IMR-90 (cell line): ENCODE measurements around the gene TOR1A. TPM values are rescaled to one million over a fixed set of nuclear protein-coding genes. Genes with fewer than 3 reads are reported as not detected.

Experiments used
- ATAC-seq: fragments of 200-7000 bp; cut with Tn5 transposase; 2 replicates; pipeline ENCODE4 v1.9.1; 2020; ENCODE audit warnings: low read depth, mild to moderate bottlenecking, moderate library complexity
- BruUV-seq: library from RNA; stranded (reverse); fragments of 400-500 nt; replicated peaks from 2 replicates; lab custom pipeline; 2021; lab: Mats Ljungman, UMichigan
- CTCF ChIA-PET: fragments of 300-600 bp; formaldehyde crosslinking; extraction: SDS; loops from one replicate; lab custom pipeline; 2021; ENCODE audit warnings: antibody characterized with exemption; lab: Yijun Ruan, JAX
- POLR2A ChIA-PET: fragments of 300-600 bp; sonication (Branson Sonifier 250); formaldehyde crosslinking; loops from one replicate; lab custom pipeline; 2022; ENCODE audit warnings: antibody characterized with exemption; ENCODE audit not compliant: unreplicated experiment; lab: Charles Lee
- DNase-seq: peaks from one replicate; pipeline ENCODE4 v3.0.0; 2013
- H2AFZ ChIP-seq: replicated peaks from 2 replicates; pipeline ENCODE3; 2013; ENCODE audit warnings: low read length, mild to moderate bottlenecking; ENCODE audit not compliant: poor library complexity
- H2AK5ac ChIP-seq: 2 replicates; pipeline ENCODE4 v1.6.1; 2013; ENCODE audit warnings: low read depth, low read length, inconsistent platforms
- H2AK9ac ChIP-seq: replicated peaks from 2 replicates; pipeline ENCODE3; 2013; ENCODE audit warnings: mild to moderate bottlenecking, low read depth, low read length, moderate library complexity; ENCODE audit not compliant: poor library complexity
- H2BK120ac ChIP-seq: 2 replicates; pipeline ENCODE4 v1.6.1; 2013; ENCODE audit warnings: low read depth, low read length, inconsistent platforms
- H2BK15ac ChIP-seq: 3 replicates; pipeline ENCODE4 v1.6.1; 2013; ENCODE audit warnings: low read depth, low read length, inconsistent platforms
- H2BK20ac ChIP-seq: 2 replicates; pipeline ENCODE4 v1.6.1; 2013; ENCODE audit warnings: low read depth, mild to moderate bottlenecking, inconsistent platforms, low read length, moderate library complexity
- H2BK5ac ChIP-seq: 2 replicates; pipeline ENCODE4 v1.6.1; 2013; ENCODE audit warnings: mild to moderate bottlenecking, low read depth, low read length, inconsistent platforms; ENCODE audit not compliant: poor library complexity, severe bottlenecking
- H3K14ac ChIP-seq: replicated peaks from 2 replicates; pipeline ENCODE4 v1.6.1; 2013; ENCODE audit warnings: low read depth, low read length, inconsistent platforms
- H3K18ac ChIP-seq: 2 replicates; pipeline ENCODE4 v1.6.1; 2013; ENCODE audit warnings: low read depth, low read length, control low read depth
- H3K23ac ChIP-seq: 2 replicates; pipeline ENCODE4 v1.6.1; 2013; ENCODE audit warnings: low read depth, low read length, inconsistent platforms
- H3K27ac ChIP-seq: 2 replicates; pipeline ENCODE4 v1.5.1; 2013; ENCODE audit warnings: mild to moderate bottlenecking, control low read depth, low read length; ENCODE audit not compliant: insufficient read depth
- H3K27me3 ChIP-seq: 2 replicates; pipeline ENCODE4 v1.6.1; 2013; ENCODE audit warnings: low read length; ENCODE audit not compliant: control insufficient read depth, insufficient read depth
- H3K36me3 ChIP-seq: 2 replicates; pipeline ENCODE4 v1.6.1; 2013; ENCODE audit warnings: low read length, mixed read lengths; ENCODE audit not compliant: control insufficient read depth, insufficient read depth
- H3K4ac ChIP-seq: 2 replicates; pipeline ENCODE4 v1.6.1; 2013; ENCODE audit warnings: low read depth, low read length, inconsistent platforms
- H3K4me1 ChIP-seq: 2 replicates; pipeline ENCODE4 v1.6.1; 2013; ENCODE audit warnings: low read length, mixed read lengths; ENCODE audit not compliant: control insufficient read depth, insufficient read depth
- H3K4me2 ChIP-seq: 2 replicates; pipeline ENCODE4 v1.6.1; 2013; ENCODE audit warnings: low read depth, mild to moderate bottlenecking, control low read depth, low read length, moderate library complexity
- H3K4me3 ChIP-seq: 2 replicates; pipeline ENCODE4 v1.5.1; 2013; ENCODE audit warnings: low read depth, mild to moderate bottlenecking, control low read depth, low read length, moderate library complexity; ENCODE audit not compliant: insufficient read depth
- H3K56ac ChIP-seq: 2 replicates; pipeline ENCODE4 v1.6.1; 2013; ENCODE audit warnings: low read length, inconsistent platforms; ENCODE audit not compliant: insufficient read depth; ENCODE audit errors: extremely low read depth
- H3K79me1 ChIP-seq, 2 experiments: 2 replicates each; pipeline ENCODE4 v1.6.1; 2013; ENCODE audit warnings: low read length in 2 of 2, inconsistent platforms in 1 of 2, low read depth in 1 of 2
- H3K9ac ChIP-seq: 2 replicates; pipeline ENCODE4 v1.6.1; 2013; ENCODE audit warnings: low read depth, low read length, control low read depth
- H3K9me1 ChIP-seq: 2 replicates; pipeline ENCODE4 v1.6.1; 2013; ENCODE audit warnings: low read length, inconsistent platforms; ENCODE audit not compliant: insufficient read depth
- H3K9me3 ChIP-seq: 2 replicates; pipeline ENCODE4 v1.6.1; 2013; ENCODE audit warnings: low read length; ENCODE audit not compliant: control insufficient read depth, insufficient read depth
- H4K20me1 ChIP-seq: 2 replicates; pipeline ENCODE4 v1.6.1; 2013; ENCODE audit warnings: low read length, inconsistent platforms; ENCODE audit not compliant: insufficient read depth
- H4K5ac ChIP-seq: 2 replicates; pipeline ENCODE4 v1.6.1; 2013; ENCODE audit warnings: mild to moderate bottlenecking, low read depth, low read length, control low read depth
- H4K8ac ChIP-seq, 2 experiments: 2 replicates each; pipeline ENCODE4 v1.6.1; 2013; ENCODE audit warnings: low read depth in 2 of 2, low read length in 2 of 2, control low read depth in 1 of 2, inconsistent platforms in 1 of 2
- H4K91ac ChIP-seq: 2 replicates; pipeline ENCODE4 v1.6.1; 2013; ENCODE audit warnings: low read depth, low read length, inconsistent platforms; ENCODE audit not compliant: insufficient read depth
- BHLHE40 ChIP-seq: fragments of 150-350 bp; IDR thresholded peaks from 2 replicates; pipeline ENCODE4 v1.6.1; 2016; ENCODE audit warnings: mild to moderate bottlenecking, low read depth, low read length
- CEBPB ChIP-seq: IDR thresholded peaks from 2 replicates; pipeline ENCODE4 v1.6.1; 2012; ENCODE audit warnings: low read depth, low read length, improper control_type of control experiment
- CHD1 ChIP-seq: IDR thresholded peaks from 2 replicates; pipeline ENCODE4 v1.6.1; 2012; ENCODE audit warnings: low read depth, low read length, improper control_type of control experiment
- CTCF ChIP-seq: conservative IDR thresholded peaks from 2 replicates; pipeline ENCODE4 v1.5.1; 2012; ENCODE audit warnings: mild to moderate bottlenecking, low read depth, low read length, improper control_type of control experiment
- ELK1 ChIP-seq: fragments of 150-350 bp; IDR thresholded peaks from 2 replicates; pipeline ENCODE4 v1.6.1; 2016; ENCODE audit warnings: low read depth, mild to moderate bottlenecking, low read length, moderate library complexity, borderline replicate concordance
- FOS ChIP-seq: fragments of 150-350 bp; IDR thresholded peaks from 2 replicates; pipeline ENCODE4 v1.6.1; 2016; ENCODE audit warnings: low read depth, low read length
- MAFK ChIP-seq: IDR thresholded peaks from 2 replicates; pipeline ENCODE4 v1.6.1; 2012; ENCODE audit warnings: low read depth, low read length, improper control_type of control experiment
- MAZ ChIP-seq: IDR thresholded peaks from 2 replicates; pipeline ENCODE4 v1.6.1; 2012; ENCODE audit warnings: low read depth, mild to moderate bottlenecking, low read length, improper control_type of control experiment, moderate library complexity, borderline replicate concordance
- MXI1 ChIP-seq: IDR thresholded peaks from 2 replicates; pipeline ENCODE4 v1.6.1; 2012; ENCODE audit warnings: low read depth, mild to moderate bottlenecking, low read length, moderate library complexity, borderline replicate concordance
- NFE2L2 ChIP-seq: fragments of 150-350 bp; IDR thresholded peaks from 2 replicates; pipeline ENCODE4 v1.6.1; 2016; ENCODE audit warnings: low read depth, mild to moderate bottlenecking, low read length
- POLR2A ChIP-seq: IDR thresholded peaks from 2 replicates; pipeline ENCODE4 v1.6.1; 2012; ENCODE audit warnings: mild to moderate bottlenecking, low read depth, low read length
- RAD21 ChIP-seq: IDR thresholded peaks from 2 replicates; pipeline ENCODE4 v1.6.1; 2012; ENCODE audit warnings: low read length, improper control_type of control experiment
- RCOR1 ChIP-seq: IDR thresholded peaks from 2 replicates; pipeline ENCODE4 v1.6.1; 2012; ENCODE audit warnings: mild to moderate bottlenecking, low read length, improper control_type of control experiment; ENCODE audit not compliant: insufficient replicate concordance
- RFX5 ChIP-seq: IDR thresholded peaks from 2 replicates; pipeline ENCODE4 v1.8.0; 2012; ENCODE audit warnings: low read depth, mild to moderate bottlenecking, low read length, moderate library complexity
- SMC3 ChIP-seq: fragments of 150-350 bp; IDR thresholded peaks from 2 replicates; pipeline ENCODE4 v1.6.1; 2016; ENCODE audit warnings: low read depth, mild to moderate bottlenecking, antibody characterized with exemption, low read length, moderate library complexity
- USF2 ChIP-seq: fragments of 150-350 bp; IDR thresholded peaks from 2 replicates; pipeline ENCODE4 v1.6.1; 2017; ENCODE audit warnings: mild to moderate bottlenecking, antibody characterized with exemption, low read length, low read depth
- WGBS, 2 experiments: methylation state at CpG; one replicate each; pipeline versions ENCODE4 v1.1.5 to v1.1.7; 2013; ENCODE audit warnings: missing lambda C conversion rate in 2 of 2; ENCODE audit not compliant: insufficient read length in 1 of 2; ENCODE audit errors: extremely low coverage in 2 of 2; 5-methylcytosine and 5-hydroxymethylcytosine counted together
- dilution Hi-C: fragments of 300-500 bp; cut with HindIII; formaldehyde crosslinking; loops from one replicate; pipeline ENCODE4 v1.14.3; 2018; ENCODE audit warnings: low sequenced_read_pairs; ENCODE audit not compliant: unreplicated experiment
- in situ Hi-C: fragments of 300-500 bp; cut with MboI; formaldehyde crosslinking; loops from 3 replicates; pipeline ENCODE4 v1.14.3; 2019; ENCODE audit warnings: low sequenced_read_pairs, inconsistent platforms, mixed read lengths
- intact Hi-C: fragments of 100-400 bp; cut with micrococcal nuclease; formaldehyde crosslinking; loops from 2 replicates; pipeline ENCODE4 v1.10.0; 2022
- polyA plus RNA-seq, 3 experiments: library from polyadenylated mRNA; depleted of rRNA; stranded (reverse); fragments of >200 nt; gene quantifications; 2 replicates each; pipeline ENCODE4 v1.2.3, GENCODE V29; 2012; ENCODE audit warnings: low replicate concordance in 1 of 3
- total RNA-seq: library from RNA; depleted of rRNA; stranded (reverse); fragments of >200 nt; gene quantifications from 2 replicates; pipeline ENCODE4 v1.2.3, GENCODE V29; 2012

The TOR1A gene
- total and polyA plus RNA-seq, 2 of the 4 experiments (the other 2 are of a cell fraction): 27.1 to 74.2 TPM

GRCh38 chr9:129768486-129768885 lies 55.5 kb downstream of the TOR1A start:
- no peak overlapping the region for H2AK5ac ChIP-seq
- no peaks in the 10 kb centered on the region for H3K27me3 ChIP-seq
- no peak overlapping the region for H3K18ac ChIP-seq
- peaks cover 6% of the 10 kb centered on the region for H3K4me1 ChIP-seq
- no peak overlapping the region for H4K91ac ChIP-seq
- no TSS peak for BruUV-seq
- peaks cover 10% of the 10 kb centered on the region; the same call in 1 of the 2 replicates for H3K9me1 ChIP-seq
- H3K23ac ChIP-seq: no peak overlapping the region
- H4K20me1 ChIP-seq: no peaks in the 10 kb centered on the region
- dilution Hi-C loops (no loop called here), intact Hi-C loops (no loop called here), in situ Hi-C loops (no loop called here)
- H3K79me1 ChIP-seq: no peaks in the 10 kb centered on the region
- ATAC-seq: no peak
- no peak overlapping the region for H3K14ac ChIP-seq
- 100% methylated on average over 2 of the region's 6 CpGs; no CpG with 5 or more reads in 1 of the 2 experiments for WGBS, 2 experiments
- CTCF ChIA-PET: no interaction called here
- H2BK15ac ChIP-seq: no peak overlapping the region
- H3K4me3 ChIP-seq: no peak overlapping the region
- no peak overlapping the region for H3K56ac ChIP-seq
- no peak overlapping the region for H2AK9ac ChIP-seq
- no peaks in the 10 kb centered on the region for H3K36me3 ChIP-seq
- no peak overlapping the region for H2BK5ac ChIP-seq
- H2BK20ac ChIP-seq: no peak overlapping the region
- DNase-seq: no peak
- H4K8ac ChIP-seq: no peak overlapping the region
- no peak overlapping the region for H3K27ac ChIP-seq
- POLR2A ChIA-PET: no interaction called here
- H3K4ac ChIP-seq: no peak overlapping the region
- H3K9ac ChIP-seq: no peak overlapping the region
- no peak overlapping the region for H2BK120ac ChIP-seq
- no peak overlapping the region for H2AFZ ChIP-seq
- H3K9me3 ChIP-seq: no peaks in the 10 kb centered on the region
- no peak for TF ChIP-seq MXI1
- TF ChIP-seq MAZ: no peak
- TF ChIP-seq POLR2A: no peak
- TF ChIP-seq RCOR1: no peak
- TF ChIP-seq RAD21: no peak
- no peak for TF ChIP-seq RFX5
- no peak for TF ChIP-seq SMC3
- no peak for TF ChIP-seq BHLHE40
- TF ChIP-seq MAFK: no peak
- no peak for TF ChIP-seq USF2
- TF ChIP-seq ELK1: no peak
- no peak for TF ChIP-seq CHD1
- TF ChIP-seq CTCF: no peak
- no peak for TF ChIP-seq FOS
- TF ChIP-seq CEBPB: no peak
- no peak for TF ChIP-seq NFE2L2
- no peak overlapping the region for H4K5ac ChIP-seq
- H3K4me2 ChIP-seq: no peak overlapping the region
